ENCODE results near the gene TOX2. TPM values are rescaled to one million over a fixed set of nuclear protein-coding genes. Genes with fewer than 3 reads are reported as not detected.

TOX2 gene
- total and polyA plus RNA-seq, 2 of the 8 experiments (the other 6 are each of a cell fraction or from before 2014, with no cell fraction given) = 1.8 to 3.4 TPM

DNA sequence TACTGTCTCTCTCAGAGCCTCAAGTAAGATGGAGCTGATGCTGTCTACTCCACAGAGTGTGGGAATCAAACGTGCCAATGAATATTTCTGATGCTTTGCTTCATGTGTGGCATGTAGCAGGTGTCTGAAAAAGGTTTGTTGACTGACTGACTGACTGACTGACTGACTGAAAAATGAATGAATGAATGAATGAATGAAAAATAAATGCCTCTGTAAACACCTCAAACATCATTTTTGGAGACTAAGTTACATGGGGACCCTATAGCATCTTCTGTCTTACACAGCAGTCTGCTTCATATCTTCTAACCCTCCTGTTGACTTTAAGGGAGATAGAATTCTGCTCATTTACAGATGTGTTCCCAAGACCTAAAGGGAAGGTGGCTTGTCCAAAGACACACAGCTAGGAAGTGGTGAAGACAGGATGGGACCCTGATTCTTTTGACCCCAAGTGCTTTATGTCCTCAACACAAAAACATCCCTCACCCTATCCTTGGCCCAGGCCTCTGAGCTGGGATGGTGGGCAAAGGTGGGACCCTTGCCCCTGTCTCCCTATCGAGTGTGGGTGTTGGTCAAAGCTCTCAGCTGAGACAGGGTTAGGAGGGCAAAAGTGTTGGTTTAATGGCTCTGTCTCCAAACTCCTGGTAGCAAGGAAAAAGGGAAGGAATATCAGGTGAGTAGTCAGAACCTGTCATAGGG lies 104.4 kb downstream of the TOX2 start:
- no peaks in the 10 kb centered on the region for H3K79me2 ChIP-seq (ENCODE audit: control insufficient read depth in 1 of 2, insufficient read depth in 2 of 2, low read length in 2 of 2)
- H3K23me2 ChIP-seq (ENCODE audit: low read depth, low read length) = no peaks in the 10 kb centered on the region
- H2AFZ ChIP-seq (ENCODE audit: low read length) = no peak overlapping the region
- no peak overlapping the region for H4K5ac ChIP-seq (ENCODE audit: insufficient read length, low read depth, low read length)
- H4K20me1 ChIP-seq (replicated peaks in 1 of 2; ENCODE audit: control insufficient read depth in 1 of 2, insufficient read depth in 2 of 2, low read length in 2 of 2) = no peaks in the 10 kb centered on the region
- ChIA-PET CTCF (ENCODE audit: partially characterized antibody) (interaction anchor here (0.5 to 2.1 kb wide), 8 partner anchors 8 to 428 kb away, joined by 3 to 7 read pairs (median 4); no protein-coding TSS in a partner anchor), POLR2A (ENCODE audit: partially characterized antibody) (no interaction called here)
- H3K4me2 ChIP-seq (ENCODE audit: insufficient read depth in 1 of 2, low read depth in 2 of 2, low read length in 2 of 2) = no peak overlapping the region
- H2BK15ac ChIP-seq (ENCODE audit: low read length) = no peak overlapping the region
- no peak overlapping the region for H2BK120ac ChIP-seq (replicated peaks; ENCODE audit: low read depth, low read length)
- H3K4me1 ChIP-seq (replicated peaks in 1 of 4; ENCODE audit: control insufficient read depth in 3 of 4, insufficient read depth in 4 of 4, low read length in 3 of 4) = peaks cover 0 to 11% (median 3%) of the 10 kb centered on the region in 4 experiments; a peak in 2 of 7 replicates
- H3K23ac ChIP-seq (ENCODE audit: insufficient read length) = no peak overlapping the region
- H3K4ac ChIP-seq (replicated peaks; ENCODE audit: insufficient read length, low read depth, low read length) = no peak overlapping the region
- no peak overlapping the region for H3K56ac ChIP-seq (replicated peaks; ENCODE audit: insufficient read length, low read depth, low read length)
- H2BK12ac ChIP-seq (ENCODE audit: low read depth, low read length) = no peak overlapping the region
- no peak overlapping the region for H4K8ac ChIP-seq (ENCODE audit: extremely low read depth, insufficient read depth, low read length)
- no peaks in the 10 kb centered on the region for H3K9me3 ChIP-seq (ENCODE audit: insufficient read depth in 2 of 2, low read depth in 1 of 2, low read length in 1 of 2)
- 85% methylated on average over 2 of the region's 2 CpGs; no CpG with 5 or more reads in 1 of the 2 experiments for WGBS, 2 experiments (ENCODE audit: extremely low coverage in 1 of 2, insufficient coverage in 1 of 2, insufficient read length in 1 of 2, insufficient replicate concordance in 2 of 2, low coverage in 1 of 2, low lambda C conversion rate in 2 of 2, missing lambda C conversion rate in 1 of 2)
- H2BK20ac ChIP-seq (ENCODE audit: low read length) = no peak overlapping the region
- H3K14ac ChIP-seq (ENCODE audit: insufficient read length) = no peak overlapping the region
- H3K36me3 ChIP-seq (ENCODE audit: control insufficient read depth in 2 of 4, insufficient read depth in 4 of 4, low read length in 3 of 4) = no peaks in the 10 kb centered on the region
- no peak overlapping the region for H3K9ac ChIP-seq (replicated peaks in 1 of 4; ENCODE audit: extremely low read depth in 1 of 4, low read depth in 3 of 4, low read length in 3 of 4)
- FAIRE-seq = no peak
- no peak overlapping the region for H3K27ac ChIP-seq (ENCODE audit: low read depth, low read length)
- no peak for DNase-seq (ENCODE audit: low read depth in 1 of 2, low spot score in 2 of 2)
- no peak overlapping the region for H4K91ac ChIP-seq (replicated peaks; ENCODE audit: insufficient read length, low read length)
- H3K27me3 ChIP-seq (replicated peaks in 1 of 4; ENCODE audit: control insufficient read depth in 3 of 4, extremely low read depth in 1 of 4, insufficient read depth in 3 of 4, low read length in 3 of 4) = no peaks in the 10 kb centered on the region
- TF ChIP-seq, protein P1, sequence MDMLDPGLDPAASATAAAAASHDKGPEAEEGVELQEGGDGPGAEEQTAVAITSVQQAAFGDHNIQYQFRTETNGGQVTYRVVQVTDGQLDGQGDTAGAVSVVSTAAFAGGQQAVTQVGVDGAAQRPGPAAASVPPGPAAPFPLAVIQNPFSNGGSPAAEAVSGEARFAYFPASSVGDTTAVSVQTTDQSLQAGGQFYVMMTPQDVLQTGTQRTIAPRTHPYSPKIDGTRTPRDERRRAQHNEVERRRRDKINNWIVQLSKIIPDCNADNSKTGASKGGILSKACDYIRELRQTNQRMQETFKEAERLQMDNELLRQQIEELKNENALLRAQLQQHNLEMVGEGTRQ (IDR thresholded peaks at IDR 0.05; ENCODE audit: low read length) = no peak
- H2BK5ac ChIP-seq (ENCODE audit: low read depth, low read length) = no peak overlapping the region
- no peak overlapping the region; the same call in 1 of the 2 replicates for H3K18ac ChIP-seq (ENCODE audit: extremely low read depth, low read length)
- H2AK5ac ChIP-seq (ENCODE audit: low read depth, low read length) = no peak overlapping the region
- no peak overlapping the region for H3K4me3 ChIP-seq (ENCODE audit: extremely low read depth in 1 of 4, insufficient read depth in 2 of 4, low read depth in 3 of 4, low read length in 4 of 4)
- H3K79me1 ChIP-seq (ENCODE audit: low read depth, low read length) = no peaks in the 10 kb centered on the region

All from H1 (cell line).